DOHH2 (cell line): Measurements from ENCODE around the gene CD72.

ENCODE experiments used
- H3F3A ChIP-seq: fragments of 200-600 bp; sonication (generic), shearing (Covaris generic); 2 replicates; pipeline ENCODE4 v1.6.0; 2016; ENCODE audit warnings: antibody characterized with exemption, mild to moderate bottlenecking; ENCODE audit not compliant: control insufficient read depth, insufficient read depth
- H3K27ac ChIP-seq: fragments of 200-600 bp; sonication (generic); 2 replicates; pipeline ENCODE4 v1.5.1; 2014; ENCODE audit warnings: low read depth, mild to moderate bottlenecking, low read length, moderate library complexity
- H3K27me3 ChIP-seq: fragments of 200-600 bp; sonication (generic); 2 replicates; pipeline ENCODE4 v1.6.1; 2014; ENCODE audit warnings: mild to moderate bottlenecking, low read length, mixed read lengths; ENCODE audit not compliant: control insufficient read depth
- H3K36me3 ChIP-seq: fragments of 200-600 bp; sonication (generic); 2 replicates; pipeline ENCODE4 v1.6.1; 2014; ENCODE audit warnings: mild to moderate bottlenecking, low read length, moderate library complexity, mixed read lengths; ENCODE audit not compliant: control insufficient read depth
- H3K4me1 ChIP-seq: fragments of 200-600 bp; sonication (generic); 2 replicates; pipeline ENCODE4 v1.6.1; 2014; ENCODE audit warnings: mild to moderate bottlenecking, low read length, mixed read lengths; ENCODE audit not compliant: control insufficient read depth
- H3K4me2 ChIP-seq: fragments of 200-600 bp; sonication (generic); 2 replicates; pipeline ENCODE4 v1.6.0; 2014; ENCODE audit warnings: mild to moderate bottlenecking, low read length, moderate library complexity
- H3K4me3 ChIP-seq: fragments of 200-600 bp; sonication (generic); 2 replicates; pipeline ENCODE4 v1.5.1; 2014; ENCODE audit warnings: mild to moderate bottlenecking, low read length, mixed read lengths
- H3K79me2 ChIP-seq: fragments of 200-600 bp; sonication (generic); 2 replicates; pipeline ENCODE4 v1.6.1; 2014; ENCODE audit warnings: mild to moderate bottlenecking, low read length, mixed read lengths; ENCODE audit not compliant: control insufficient read depth
- H3K9me2 ChIP-seq: fragments of 200-600 bp; sonication (generic); replicated peaks from 2 replicates; pipeline ENCODE4 v1.6.1; 2014; ENCODE audit warnings: mild to moderate bottlenecking, low read length, mixed read lengths; ENCODE audit not compliant: control insufficient read depth
- H3K9me3 ChIP-seq: fragments of 200-600 bp; sonication (generic); 2 replicates; pipeline ENCODE4 v1.6.1; 2014; ENCODE audit warnings: antibody characterized with exemption, low read length, mixed read lengths; ENCODE audit not compliant: control insufficient read depth, insufficient read depth
- H4K20me1 ChIP-seq: fragments of 200-600 bp; sonication (generic); 2 replicates; pipeline ENCODE4 v1.6.0; 2014; ENCODE audit warnings: low read depth, mild to moderate bottlenecking, antibody characterized with exemption, low read length, moderate library complexity; ENCODE audit not compliant: control insufficient read depth, insufficient read depth
- EZH2phosphoT487 ChIP-seq: fragments of 200-600 bp; sonication (generic); IDR thresholded peaks from 2 replicates; pipeline ENCODE4 v1.6.1; 2017; ENCODE audit warnings: borderline replicate concordance, mild to moderate bottlenecking, antibody characterized with exemption, low read length, moderate library complexity, mixed read lengths
- TF ChIP-seq, protein P1 (sequence below): fragments of 200-600 bp; sonication (generic); IDR thresholded peaks from one replicate; pipeline ENCODE4 v1.5.1; 2014; ENCODE audit warnings: antibody characterized with exemption, mild to moderate bottlenecking, low read depth, low read length; ENCODE audit not compliant: poor library complexity, severe bottlenecking

Gene CD72

DNA sequence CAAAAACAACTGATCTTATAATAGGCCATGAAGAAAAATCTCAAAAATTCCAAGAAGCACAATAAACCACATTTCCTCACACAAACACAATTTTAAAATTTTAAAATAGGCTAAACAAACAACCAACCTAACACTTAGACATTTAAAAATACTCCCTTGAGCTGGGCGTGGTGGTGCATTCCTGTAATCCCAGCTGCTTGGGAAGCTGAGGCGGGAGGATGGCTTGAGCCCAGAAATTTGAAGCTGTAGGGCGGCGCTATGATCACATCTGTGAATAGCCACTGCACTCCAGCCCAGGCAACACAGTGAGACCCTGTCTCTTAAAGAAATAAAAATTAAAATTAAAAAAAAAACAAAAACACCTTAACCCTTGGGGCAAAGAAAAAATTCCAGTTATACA, 50.0 kb downstream of the CD72 start:
- H3K27ac ChIP-seq: no peak overlapping the region
- no peaks in the 10 kb centered on the region for H3F3A ChIP-seq
- H3K27me3 ChIP-seq: no peaks in the 10 kb centered on the region
- no peak overlapping the region for H3K4me2 ChIP-seq
- no peaks in the 10 kb centered on the region for H3K36me3 ChIP-seq
- H3K79me2 ChIP-seq: no peaks in the 10 kb centered on the region
- no peaks in the 10 kb centered on the region for H4K20me1 ChIP-seq
- H3K4me3 ChIP-seq: no peak overlapping the region
- H3K4me1 ChIP-seq: peaks cover 24% of the 10 kb centered on the region
- no peaks in the 10 kb centered on the region for H3K9me3 ChIP-seq
- TF ChIP-seq, protein P1, sequence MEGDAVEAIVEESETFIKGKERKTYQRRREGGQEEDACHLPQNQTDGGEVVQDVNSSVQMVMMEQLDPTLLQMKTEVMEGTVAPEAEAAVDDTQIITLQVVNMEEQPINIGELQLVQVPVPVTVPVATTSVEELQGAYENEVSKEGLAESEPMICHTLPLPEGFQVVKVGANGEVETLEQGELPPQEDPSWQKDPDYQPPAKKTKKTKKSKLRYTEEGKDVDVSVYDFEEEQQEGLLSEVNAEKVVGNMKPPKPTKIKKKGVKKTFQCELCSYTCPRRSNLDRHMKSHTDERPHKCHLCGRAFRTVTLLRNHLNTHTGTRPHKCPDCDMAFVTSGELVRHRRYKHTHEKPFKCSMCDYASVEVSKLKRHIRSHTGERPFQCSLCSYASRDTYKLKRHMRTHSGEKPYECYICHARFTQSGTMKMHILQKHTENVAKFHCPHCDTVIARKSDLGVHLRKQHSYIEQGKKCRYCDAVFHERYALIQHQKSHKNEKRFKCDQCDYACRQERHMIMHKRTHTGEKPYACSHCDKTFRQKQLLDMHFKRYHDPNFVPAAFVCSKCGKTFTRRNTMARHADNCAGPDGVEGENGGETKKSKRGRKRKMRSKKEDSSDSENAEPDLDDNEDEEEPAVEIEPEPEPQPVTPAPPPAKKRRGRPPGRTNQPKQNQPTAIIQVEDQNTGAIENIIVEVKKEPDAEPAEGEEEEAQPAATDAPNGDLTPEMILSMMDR: no peak
- TF ChIP-seq EZH2phosphoT487: no peak
- no peaks in the 10 kb centered on the region for H3K9me2 ChIP-seq

DNA sequence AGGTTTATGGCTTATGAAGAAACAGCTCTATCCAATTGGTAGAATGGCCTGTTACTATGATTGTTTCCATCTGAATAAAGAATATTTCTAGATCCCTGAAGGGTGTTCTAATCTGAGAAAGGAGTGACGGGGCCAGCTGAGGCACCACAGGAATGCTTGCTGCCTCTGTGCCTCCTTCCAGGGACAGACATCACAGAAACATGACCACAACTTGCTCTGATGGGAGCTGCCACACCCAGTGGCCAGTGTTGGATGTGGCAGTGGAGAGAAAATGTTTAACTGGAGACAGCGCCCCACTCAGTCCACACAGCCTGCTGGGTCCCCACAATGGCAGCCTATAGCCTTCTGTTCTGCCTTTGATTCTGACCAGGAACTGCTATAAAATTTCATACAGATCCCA, 51.8 kb downstream of the CD72 start:
- TF ChIP-seq, protein P1: peak; percentile 11
- TF ChIP-seq EZH2phosphoT487: no peak
- no peaks in the 10 kb centered on the region for H3K9me2 ChIP-seq
- no peaks in the 10 kb centered on the region for H3K79me2 ChIP-seq
- H3K36me3 ChIP-seq: no peaks in the 10 kb centered on the region
- no peak overlapping the region for H3K27ac ChIP-seq
- peaks cover 24% of the 10 kb centered on the region for H3K4me1 ChIP-seq
- no peaks in the 10 kb centered on the region for H4K20me1 ChIP-seq
- no peaks in the 10 kb centered on the region for H3F3A ChIP-seq
- no peak overlapping the region for H3K4me3 ChIP-seq
- H3K4me2 ChIP-seq: no peak overlapping the region
- H3K27me3 ChIP-seq: no peaks in the 10 kb centered on the region
- H3K9me3 ChIP-seq: no peaks in the 10 kb centered on the region

DNA sequence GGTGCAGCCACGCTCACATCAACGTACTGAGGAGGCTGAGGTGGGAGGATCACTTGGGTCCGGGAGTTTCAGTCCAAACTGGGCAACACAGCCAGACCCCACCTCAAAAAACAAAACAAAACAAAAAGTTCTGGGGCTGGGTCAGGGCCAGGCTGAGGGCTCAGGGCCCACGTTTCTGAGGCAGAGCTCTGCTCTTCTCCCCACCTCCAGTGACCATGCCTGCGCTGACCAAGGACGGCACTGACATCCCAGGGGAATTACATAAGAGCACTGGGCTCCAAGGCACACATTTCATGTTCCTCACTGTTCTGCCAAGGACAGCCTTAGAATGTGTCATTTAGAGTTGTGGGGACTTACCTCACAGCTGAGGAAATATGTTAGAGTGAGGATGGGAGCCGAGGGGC, 53.6 kb downstream of the CD72 start:
- no peak overlapping the region for H3K4me3 ChIP-seq

More for the DNA sequence above, 53.6 kb downstream of the CD72 start:
- Histone ChIP-seq H3F3A (no peaks in the 10 kb centered on the region), H3K36me3 (no peaks in the 10 kb centered on the region), H3K4me1 (peaks cover 8% of the 10 kb centered on the region), H4K20me1 (no peaks in the 10 kb centered on the region), H3K9me2 (no peaks in the 10 kb centered on the region), H3K79me2 (no peaks in the 10 kb centered on the region), H3K4me2 (no peak overlapping the region), H3K27ac (no peak overlapping the region), H3K9me3 (no peaks in the 10 kb centered on the region), H3K27me3 (no peaks in the 10 kb centered on the region)
- TF ChIP-seq, protein P1: no peak
- TF ChIP-seq EZH2phosphoT487: no peak
